ENCODE measurements around the gene FAM3C. TPM values are rescaled to one million over a fixed set of nuclear protein-coding genes. Genes with fewer than 3 reads are reported as not detected.

The FAM3C gene
- total and polyA plus RNA-seq, 4 donors, result 26.3 to 62.2 (median 37.6) TPM

GRCh38 chr7:121414436-121414835, 18.3 kb upstream of the FAM3C start:
- no peak for TF ChIP-seq CTCF (IDR thresholded peaks at IDR 0.05; ENCODE audit: control extremely low read depth, extremely low read depth)
- Histone ChIP-seq H3K27ac (ENCODE audit: low read depth in 1 of 2, low read length in 1 of 2) (no peak overlapping the region), H3K36me3 (ENCODE audit: control insufficient read depth in 4 of 4, insufficient read depth in 4 of 4, low read length in 4 of 4) (no peaks in the 10 kb centered on the region), H3K4me1 (ENCODE audit: control insufficient read depth in 5 of 5, insufficient read depth in 5 of 5, low read length in 5 of 5) (no peaks in the 10 kb centered on the region), H3K4me3 (no peak overlapping the region), H3K9ac (ENCODE audit: insufficient read depth in 1 of 2, low read length in 2 of 2) (no peak overlapping the region), H3K9me3 (ENCODE audit: control insufficient read depth in 4 of 4, insufficient read depth in 3 of 4, low read length in 3 of 4) (no peaks in the 10 kb centered on the region), H3K27me3 (ENCODE audit: control insufficient read depth in 3 of 3, insufficient read depth in 3 of 3, low read length in 2 of 3) (no peaks in the 10 kb centered on the region)
- DNase-seq (no peak), ATAC-seq (ENCODE audit: insufficient read depth, low FRiP score) (no peak)
- WGBS, 2 donors, result 96 to 100% methylated on average over 1 of the region's 1 CpG

- TF ChIP-seq CTCF (IDR thresholded peaks at IDR 0.05; ENCODE audit: control extremely low read depth, extremely low read depth), result no peak
- no peaks in the 10 kb centered on the region for H3K4me1 ChIP-seq (ENCODE audit: control insufficient read depth in 5 of 5, insufficient read depth in 5 of 5, low read length in 5 of 5)
- ATAC-seq (ENCODE audit: insufficient read depth, low FRiP score) (no peak), DNase-seq (no peak)
- no peak overlapping the region for H3K27ac ChIP-seq (ENCODE audit: low read depth in 1 of 2, low read length in 1 of 2)
- H3K4me3 ChIP-seq, result no peak overlapping the region
- H3K9ac ChIP-seq (ENCODE audit: insufficient read depth in 1 of 2, low read length in 2 of 2), result no peak overlapping the region
- H3K36me3 ChIP-seq (ENCODE audit: control insufficient read depth in 4 of 4, insufficient read depth in 4 of 4, low read length in 4 of 4), result no peaks in the 10 kb centered on the region
- no peaks in the 10 kb centered on the region for H3K27me3 ChIP-seq (ENCODE audit: control insufficient read depth in 3 of 3, insufficient read depth in 3 of 3, low read length in 2 of 3)
- no peaks in the 10 kb centered on the region for H3K9me3 ChIP-seq (ENCODE audit: control insufficient read depth in 4 of 4, insufficient read depth in 3 of 4, low read length in 3 of 4)
- 84 to 88% methylated on average over 3 of the region's 3 CpGs for WGBS, 2 donors
These were observed 15.5 kb upstream of the FAM3C start for GRCh38 chr7:121411597-121411979.

DNA sequence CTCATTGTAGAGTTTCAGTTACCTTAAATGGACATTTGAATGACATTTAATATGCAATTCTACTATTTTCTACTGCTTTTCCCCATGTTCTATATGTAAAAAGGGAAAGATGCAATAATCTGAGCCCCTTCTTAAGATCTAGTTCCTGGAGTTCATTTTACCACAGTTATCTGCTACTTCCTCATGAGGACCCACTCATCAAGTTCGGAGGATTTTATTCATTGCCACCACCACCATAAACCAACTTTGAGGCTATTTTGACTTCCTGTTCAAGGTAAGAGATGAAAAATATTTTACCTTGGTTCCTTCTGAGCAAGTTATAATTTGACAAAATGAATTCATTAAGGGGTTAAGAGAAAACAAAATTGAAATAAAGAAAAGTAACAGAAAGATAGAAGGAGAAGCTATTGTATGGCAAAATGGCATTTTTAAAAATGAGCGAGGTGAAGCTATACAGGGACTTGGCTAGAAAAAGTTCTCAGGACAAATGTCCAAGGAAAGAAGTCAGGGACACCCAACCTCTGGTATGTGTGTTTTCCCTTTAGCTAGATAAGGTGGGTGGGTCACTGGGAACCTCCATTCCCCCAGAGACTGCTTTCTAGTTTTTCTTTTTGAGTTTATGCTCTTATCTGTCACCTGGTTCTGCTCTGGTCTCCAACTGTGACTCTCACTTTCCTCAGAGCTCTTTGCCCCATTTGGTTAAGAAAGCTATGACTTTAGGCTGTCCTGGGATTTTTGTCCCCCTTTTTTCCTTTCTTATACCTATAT, 14.9 kb upstream of the FAM3C start:
- TF ChIP-seq CTCF (IDR thresholded peaks at IDR 0.05; ENCODE audit: control extremely low read depth, extremely low read depth), result no peak
- Histone ChIP-seq H3K4me3 (no peak overlapping the region), H3K27ac (ENCODE audit: low read depth in 1 of 2, low read length in 1 of 2) (no peak overlapping the region), H3K27me3 (ENCODE audit: control insufficient read depth in 3 of 3, insufficient read depth in 3 of 3, low read length in 2 of 3) (no peaks in the 10 kb centered on the region), H3K9ac (ENCODE audit: insufficient read depth in 1 of 2, low read length in 2 of 2) (no peak overlapping the region), H3K4me1 (ENCODE audit: control insufficient read depth in 5 of 5, insufficient read depth in 5 of 5, low read length in 5 of 5) (no peaks in the 10 kb centered on the region), H3K9me3 (ENCODE audit: control insufficient read depth in 4 of 4, insufficient read depth in 3 of 4, low read length in 3 of 4) (no peaks in the 10 kb centered on the region), H3K36me3 (ENCODE audit: control insufficient read depth in 4 of 4, insufficient read depth in 4 of 4, low read length in 4 of 4) (no peaks in the 10 kb centered on the region)
- 69 to 86% methylated on average over 2 of the region's 2 CpGs for WGBS, 2 donors
- DNase-seq (no peak), ATAC-seq (ENCODE audit: insufficient read depth, low FRiP score) (no peak)

DNA sequence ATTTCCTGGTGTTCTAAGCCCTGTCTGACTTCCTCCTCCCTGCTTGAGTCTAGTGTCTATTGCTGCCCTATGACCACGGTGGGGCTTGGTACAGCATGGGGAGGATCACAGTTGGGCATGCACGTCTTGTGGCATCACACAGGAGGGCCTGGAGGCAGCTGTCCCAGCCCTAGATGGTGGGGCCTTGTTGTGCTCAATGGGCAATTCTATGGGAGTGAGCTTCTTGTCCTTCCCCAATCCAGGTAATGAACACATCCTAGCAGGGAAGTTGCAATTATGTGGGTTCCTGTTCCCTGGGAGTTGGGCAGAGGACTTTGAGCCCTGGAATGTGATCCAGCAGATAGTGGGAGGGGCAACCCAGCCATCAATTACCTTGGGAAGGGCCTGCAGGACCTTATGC, 10.8 kb upstream of the FAM3C start:
- Histone ChIP-seq H3K27me3 (ENCODE audit: control insufficient read depth in 3 of 3, insufficient read depth in 3 of 3, low read length in 2 of 3) (no peaks in the 10 kb centered on the region), H3K4me3 (no peak overlapping the region), H3K27ac (ENCODE audit: low read depth in 1 of 2, low read length in 1 of 2) (no peak overlapping the region), H3K9me3 (ENCODE audit: control insufficient read depth in 4 of 4, insufficient read depth in 3 of 4, low read length in 3 of 4) (no peaks in the 10 kb centered on the region), H3K4me1 (ENCODE audit: control insufficient read depth in 5 of 5, insufficient read depth in 5 of 5, low read length in 5 of 5) (no peaks in the 10 kb centered on the region), H3K36me3 (ENCODE audit: control insufficient read depth in 4 of 4, insufficient read depth in 4 of 4, low read length in 4 of 4) (no peaks in the 10 kb centered on the region), H3K9ac (ENCODE audit: insufficient read depth in 1 of 2, low read length in 2 of 2) (no peak overlapping the region)
- TF ChIP-seq CTCF (IDR thresholded peaks at IDR 0.05; ENCODE audit: control extremely low read depth, extremely low read depth), result no peak
- ATAC-seq (ENCODE audit: insufficient read depth, low FRiP score) (no peak), DNase-seq (no peak)
- WGBS, 2 donors, result 81 to 93% methylated on average over 2 of the region's 2 CpGs

Data from lung (tissue), 12 donors.